ENCODE results near the gene CAMTA2.

DNA sequence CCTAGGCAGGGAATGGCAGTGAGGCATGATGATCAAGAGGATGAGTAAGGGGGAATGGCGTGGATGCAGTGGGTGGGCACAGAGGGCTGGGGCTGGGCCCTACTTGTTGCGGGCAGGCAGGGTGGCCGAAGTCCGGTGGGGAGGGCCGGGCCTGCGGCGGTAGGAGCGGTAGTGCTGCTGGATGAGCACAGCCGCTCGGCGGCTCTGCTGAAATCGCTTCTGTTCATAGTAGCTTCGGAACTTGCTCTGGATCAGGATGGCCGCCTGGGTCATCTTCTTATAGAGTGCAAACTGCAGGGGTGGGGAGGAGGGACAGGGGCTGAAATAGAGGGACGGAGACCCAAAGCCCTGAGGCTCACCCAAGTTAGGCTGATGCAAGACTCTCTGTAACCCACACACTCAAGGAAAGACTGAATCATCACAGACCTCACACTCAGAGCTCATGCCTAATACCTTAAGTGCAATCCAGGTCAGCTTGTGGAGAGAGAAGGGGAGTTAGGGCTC lies 18.4 kb downstream of the CAMTA2 start:
- TF ChIP-seq ZNF331 (CRISPR knock-in tag; IDR thresholded peaks at IDR 0.05; ENCODE audit: low read depth), result no peak
- TF ChIP-seq, protein P1, sequence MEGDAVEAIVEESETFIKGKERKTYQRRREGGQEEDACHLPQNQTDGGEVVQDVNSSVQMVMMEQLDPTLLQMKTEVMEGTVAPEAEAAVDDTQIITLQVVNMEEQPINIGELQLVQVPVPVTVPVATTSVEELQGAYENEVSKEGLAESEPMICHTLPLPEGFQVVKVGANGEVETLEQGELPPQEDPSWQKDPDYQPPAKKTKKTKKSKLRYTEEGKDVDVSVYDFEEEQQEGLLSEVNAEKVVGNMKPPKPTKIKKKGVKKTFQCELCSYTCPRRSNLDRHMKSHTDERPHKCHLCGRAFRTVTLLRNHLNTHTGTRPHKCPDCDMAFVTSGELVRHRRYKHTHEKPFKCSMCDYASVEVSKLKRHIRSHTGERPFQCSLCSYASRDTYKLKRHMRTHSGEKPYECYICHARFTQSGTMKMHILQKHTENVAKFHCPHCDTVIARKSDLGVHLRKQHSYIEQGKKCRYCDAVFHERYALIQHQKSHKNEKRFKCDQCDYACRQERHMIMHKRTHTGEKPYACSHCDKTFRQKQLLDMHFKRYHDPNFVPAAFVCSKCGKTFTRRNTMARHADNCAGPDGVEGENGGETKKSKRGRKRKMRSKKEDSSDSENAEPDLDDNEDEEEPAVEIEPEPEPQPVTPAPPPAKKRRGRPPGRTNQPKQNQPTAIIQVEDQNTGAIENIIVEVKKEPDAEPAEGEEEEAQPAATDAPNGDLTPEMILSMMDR (conservative IDR thresholded peaks at IDR 0.05; ENCODE audit: low read depth in 2 of 2), result no peak
- no peak for TF ChIP-seq EZH2phosphoT487 (IDR thresholded peaks at IDR 0.05; ENCODE audit: unreplicated experiment)
- TF ChIP-seq POLR2AphosphoS5 (IDR thresholded peaks at IDR 0.05; ENCODE audit: low read depth), result no peak; the same call in 1 of the 2 replicates
- no peak for TF ChIP-seq REST (IDR thresholded peaks at IDR 0.05; ENCODE audit: unreplicated experiment)

Data from GM23338 (cell line).